Prostate gland (tissue), 2 donors: ENCODE results near the gene ARHGAP45. TPM values are rescaled to one million over a fixed set of nuclear protein-coding genes. Genes with fewer than 3 reads are reported as not detected.
A peak's percentile ranks its signal among the peaks of the same experiment; 100 is the strongest.

Experiments
- DNase-seq: peaks from one replicate; pipeline ENCODE4 v3.0.0-alpha.2; 2019; ENCODE audit warnings: low spot score
- H3K27ac ChIP-seq, 2 donors: fragments of 200-600 bp; sonication (generic); 2 replicates each; pipeline ENCODE4 v1.5.1; 2017 to 2019
- H3K27me3 ChIP-seq: fragments of 200-600 bp; sonication (generic); replicated peaks from 2 replicates; pipeline ENCODE4 v1.5.1; 2019; ENCODE audit not compliant: insufficient read depth
- H3K36me3 ChIP-seq, 2 donors: fragments of 200-600 bp; sonication (generic); 1 replicate in 1 of 2; 2 replicates in 1 of 2; pipeline versions ENCODE4 v1.5.1 to v1.8.1; 2017 to 2019
- H3K4me1 ChIP-seq: fragments of 200-600 bp; sonication (generic); replicated peaks from 2 replicates; pipeline ENCODE4 v1.5.1; 2019
- H3K4me3 ChIP-seq, 2 donors: fragments of 200-600 bp; sonication (generic); 2 replicates each; pipeline ENCODE4 v1.5.1; 2017 to 2019
- H3K9me3 ChIP-seq: fragments of 200-600 bp; sonication (generic); 2 replicates; pipeline ENCODE4 v1.5.1; 2017
- CTCF ChIP-seq, 4 experiments: fragments of 200-600 bp in 2 of 4; fragments of 450-650 bp in 2 of 4; sonication (generic) in 2 of 4; IDR thresholded peaks; 1 replicate in 3 of 4; 2 replicates in 1 of 4; pipeline ENCODE4 v1.5.1; 2016 to 2019; ENCODE audit warnings: antibody characterized with exemption in 4 of 4, mild to moderate bottlenecking in 2 of 4, moderate library complexity in 2 of 4
- POLR2A ChIP-seq: fragments of 450-650 bp; IDR thresholded peaks from one replicate; pipeline ENCODE4 v1.6.1; 2016; ENCODE audit warnings: antibody characterized with exemption, mild to moderate bottlenecking
- POLR2AphosphoS5 ChIP-seq: sonication (generic); formaldehyde crosslinking; IDR thresholded peaks from one replicate; pipeline ENCODE4 v1.6.1; 2017; ENCODE audit warnings: antibody characterized with exemption
- WGBS: methylation state at CpG from one replicate; pipeline ENCODE4 v1.1.5; 2018; 5-methylcytosine and 5-hydroxymethylcytosine counted together
- intact Hi-C: fragments of 100-400 bp; cut with DNase I; formaldehyde crosslinking; loops from one replicate; pipeline ENCODE4 v1.14.2; 2022
- total RNA-seq, 2 donors: library from RNA; depleted of rRNA; stranded (reverse); fragments of >200 nt; gene quantifications; one replicate each; pipeline ENCODE4 v1.1.0, GENCODE V29; 2016

Gene ARHGAP45
- total RNA-seq, 2 donors from 2014 or later: 8.9 to 26.2 TPM

- H3K9me3 ChIP-seq: no peaks in the 10 kb centered on the region
- DNase-seq: peak; percentile 91
- H3K36me3 ChIP-seq: no peaks in the 10 kb centered on the region
- peak overlapping the region in 1 of 2 donors; percentile 6 for H3K27ac ChIP-seq
- intact Hi-C loops: no loop called here
- H3K27me3 ChIP-seq: no peaks in the 10 kb centered on the region
- 4% methylated on average over 27 of the region's 27 CpGs for WGBS
- peaks cover 3% of the 10 kb centered on the region for H3K4me1 ChIP-seq
- TF ChIP-seq CTCF (IDR thresholded peaks at IDR 0.05): no peak
- TF ChIP-seq POLR2AphosphoS5: peak; percentile 81
- H3K4me3 ChIP-seq: peak overlapping the region; percentile 28 to 43
Measured at GRCh38 chr19:1040476-1041271, 26.3 kb upstream of the ARHGAP45 start.

DNA sequence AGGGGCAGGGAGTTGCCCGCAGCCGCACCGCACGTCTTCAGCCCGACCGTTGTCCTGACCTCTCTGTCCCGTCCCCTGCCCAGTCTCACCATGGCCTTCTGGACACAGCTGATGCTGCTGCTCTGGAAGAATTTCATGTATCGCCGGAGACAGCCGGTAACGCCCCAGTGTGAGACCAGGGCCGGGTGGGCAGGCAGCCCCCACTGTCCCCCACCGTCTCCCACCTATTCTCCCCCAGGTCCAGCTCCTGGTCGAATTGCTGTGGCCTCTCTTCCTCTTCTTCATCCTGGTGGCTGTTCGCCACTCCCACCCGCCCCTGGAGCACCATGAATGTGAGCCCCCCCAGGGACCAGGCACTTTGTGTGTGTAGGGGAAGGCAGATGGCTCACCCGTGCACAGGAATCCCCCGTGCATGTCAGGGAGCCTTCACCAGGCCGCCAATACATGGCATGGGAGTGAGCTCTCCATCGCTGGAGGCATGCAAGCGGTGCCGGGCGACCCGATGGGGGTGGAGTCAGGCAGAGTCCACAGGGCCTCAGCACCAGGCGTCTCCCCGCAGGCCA lies 25.6 kb upstream of the ARHGAP45 start:
- Histone ChIP-seq H3K9me3 (no peaks in the 10 kb centered on the region), H3K4me1 (peaks cover 3% of the 10 kb centered on the region), H3K36me3 (no peaks in the 10 kb centered on the region), H3K4me3 (peak overlapping the region; percentile 28 to 43), H3K27me3 (no peaks in the 10 kb centered on the region), H3K27ac (no peak overlapping the region)
- 42% methylated on average over 26 of the region's 26 CpGs for WGBS
- no peak for TF ChIP-seq CTCF (IDR thresholded peaks at IDR 0.05)
- TF ChIP-seq POLR2A: no peak
- TF ChIP-seq POLR2AphosphoS5: no peak
- DNase-seq: no peak
- intact Hi-C loops: no loop called here

GRCh38 chr19:1041835-1042685 lies 24.9 kb upstream of the ARHGAP45 start:
- intact Hi-C loops: no loop called here
- no peak overlapping the region for H3K4me3 ChIP-seq

More at GRCh38 chr19:1041835-1042685, 24.9 kb upstream of the ARHGAP45 start:
- H3K27ac ChIP-seq: no peak overlapping the region
- 84% methylated on average over 25 of the region's 43 CpGs for WGBS
- no peak for DNase-seq
- no peaks in the 10 kb centered on the region for H3K9me3 ChIP-seq
- H3K27me3 ChIP-seq: no peaks in the 10 kb centered on the region
- H3K36me3 ChIP-seq: no peaks in the 10 kb centered on the region
- H3K4me1 ChIP-seq: peaks cover 3% of the 10 kb centered on the region
- TF ChIP-seq POLR2AphosphoS5: no peak
- TF ChIP-seq CTCF (IDR thresholded peaks at IDR 0.05): no peak
- TF ChIP-seq POLR2A: no peak
